DMS 273 treated with DMSO at 0.1 percent for 48 hours (cell line): Measurements from ENCODE around the gene DUSP2.
"Not testable (repeated sequence)": the region's sequence is repeated elsewhere in the genome, so short reads cannot be mapped to it uniquely, and the experiment has no call there.

ENCODE experiments used
- DNase-seq: peaks from one replicate; lab custom pipeline; 2025; lab: John Stamatoyannopoulos, UW

Gene DUSP2

GRCh38 chr2:96161898-96162297 is 16.7 kb upstream of the DUSP2 start:
- DNase-seq, result no peak

DNA sequence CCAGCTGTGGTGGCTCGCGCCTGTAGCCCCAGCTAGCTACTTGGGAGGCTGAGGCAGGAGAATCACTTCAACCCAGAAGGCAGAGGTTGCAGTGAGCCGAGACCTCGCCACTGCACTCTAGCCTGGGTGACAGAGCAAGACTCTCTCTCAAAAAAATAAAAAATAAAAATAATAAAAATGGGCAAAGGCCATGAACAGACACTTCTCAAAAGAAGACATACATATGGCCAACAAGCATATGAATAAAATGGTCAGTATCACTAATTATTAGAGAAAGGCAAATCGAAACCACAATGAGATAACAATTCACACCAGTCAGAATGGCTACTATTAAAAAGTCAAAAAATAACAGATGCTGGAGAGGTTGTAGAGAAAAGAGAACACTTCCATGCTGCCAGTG is 15.1 kb upstream of the DUSP2 start:
- DNase-seq, result not testable (repeated sequence)

DNA sequence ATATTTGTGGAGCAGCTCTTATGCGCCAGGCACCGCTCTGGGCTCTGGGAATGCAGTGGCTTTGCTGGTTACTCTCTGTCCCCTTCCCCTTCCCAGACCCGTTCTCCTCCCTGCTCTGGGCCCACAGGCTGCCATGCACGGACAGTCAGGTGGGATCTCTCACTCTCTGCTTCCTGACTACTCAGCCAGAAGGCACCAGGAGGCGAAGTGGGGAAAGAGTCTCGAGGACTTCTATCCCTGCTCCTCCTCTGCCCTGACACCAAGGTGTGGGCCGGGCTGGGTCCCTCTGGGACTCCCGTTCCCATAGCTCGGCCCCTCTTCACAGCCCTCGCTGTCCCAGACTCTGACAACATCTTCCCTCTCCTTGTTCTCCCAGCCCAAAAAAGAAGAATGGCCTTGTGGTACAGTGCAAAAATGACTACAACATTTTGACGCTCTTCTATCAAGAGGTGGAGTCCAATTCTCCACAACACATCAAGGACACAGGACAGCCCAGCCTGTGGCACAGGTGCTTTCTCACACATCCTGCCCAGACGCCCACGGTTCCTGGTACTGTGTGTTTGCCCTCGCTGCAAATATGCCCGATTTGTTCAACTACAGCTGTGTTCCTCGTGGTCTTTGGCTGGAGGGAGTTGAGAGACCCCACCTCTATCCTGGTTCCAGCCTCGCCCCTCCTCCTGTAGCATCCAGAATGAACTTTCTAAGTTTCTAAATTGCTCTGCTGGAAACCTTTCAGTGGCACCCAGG is 14.0 kb upstream of the DUSP2 start:
- DNase-seq, result no peak

GRCh38 chr2:96158554-96158940 is 13.3 kb upstream of the DUSP2 start:
- DNase-seq, result no peak

- no peak for DNase-seq
Measured at GRCh38 chr2:96157649-96158553, 12.7 kb upstream of the DUSP2 start.

- no peak for DNase-seq
Measured at GRCh38 chr2:96156926-96157648, 11.8 kb upstream of the DUSP2 start.

- DNase-seq, result no peak
Measured at GRCh38 chr2:96156011-96156820, 11.0 kb upstream of the DUSP2 start.

GRCh38 chr2:96154506-96155380 is 9.5 kb upstream of the DUSP2 start:
- no peak for DNase-seq

- DNase-seq, result no peak
Measured at GRCh38 chr2:96153991-96154431, 8.8 kb upstream of the DUSP2 start.

DNA sequence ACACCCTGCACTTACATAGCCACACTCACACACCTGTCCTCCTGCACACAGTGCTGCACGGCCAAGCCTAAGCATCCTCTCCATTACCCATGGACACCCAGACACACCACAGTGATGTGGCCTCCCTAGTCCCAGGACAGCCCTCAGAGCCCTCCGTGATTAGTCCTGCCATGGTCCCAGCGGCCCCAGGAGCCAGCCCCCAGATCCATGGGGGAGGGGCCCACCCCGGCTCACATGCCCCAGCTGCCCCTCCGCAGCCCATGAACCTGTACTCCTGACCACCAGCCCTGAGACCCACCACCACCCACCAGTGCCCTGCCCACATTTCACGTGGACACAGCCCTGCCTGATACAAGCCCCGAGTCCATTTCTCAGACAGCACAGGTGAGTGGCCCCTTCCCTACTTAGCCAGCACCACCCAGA is 8.1 kb upstream of the DUSP2 start:
- DNase-seq, result no peak

DNA sequence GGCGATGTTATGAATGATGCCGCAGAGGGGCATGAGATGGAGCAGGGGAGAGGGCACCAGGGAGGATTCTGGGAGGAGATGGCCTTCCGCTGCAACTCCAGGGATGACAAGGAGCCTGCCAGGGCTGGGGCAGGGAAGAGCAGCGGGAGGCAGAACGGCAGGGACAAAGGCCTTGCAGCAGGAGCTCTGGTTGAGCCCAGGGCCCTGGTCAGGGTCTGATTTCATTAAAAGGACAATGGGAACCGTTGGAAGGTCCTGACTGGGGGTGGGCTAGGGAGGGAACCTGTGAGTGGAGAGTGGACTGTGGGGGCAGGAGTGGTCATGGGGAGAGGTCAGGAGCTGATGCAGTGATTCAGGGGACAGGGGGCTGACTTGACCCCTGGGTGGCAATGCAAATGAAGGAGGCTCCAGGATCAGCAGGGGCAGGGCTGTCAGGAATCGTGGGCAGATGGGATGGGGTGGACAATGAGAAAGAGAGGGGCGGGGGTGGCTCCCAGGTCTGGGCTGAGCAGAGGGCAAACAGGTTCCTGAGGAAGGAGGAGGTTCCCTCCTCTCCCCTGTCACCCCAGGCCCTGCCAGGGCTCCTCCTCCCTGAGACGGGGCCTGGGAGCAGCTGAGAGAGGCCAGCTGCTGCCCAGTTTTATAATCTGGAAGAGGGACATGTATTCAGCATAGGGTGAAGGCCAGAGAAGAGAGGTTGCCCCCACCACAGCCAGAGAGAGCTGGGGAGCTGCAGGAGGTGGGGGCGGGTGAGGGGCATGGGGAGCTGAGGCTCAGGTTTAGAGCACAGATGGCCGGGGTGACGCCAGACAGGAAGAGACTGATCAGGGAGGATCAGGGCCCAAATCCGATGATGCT is 7.3 kb upstream of the DUSP2 start:
- DNase-seq, result peak; percentile 24

GRCh38 chr2:96151595-96152303 is 6.5 kb upstream of the DUSP2 start:
- no peak for DNase-seq

DNA sequence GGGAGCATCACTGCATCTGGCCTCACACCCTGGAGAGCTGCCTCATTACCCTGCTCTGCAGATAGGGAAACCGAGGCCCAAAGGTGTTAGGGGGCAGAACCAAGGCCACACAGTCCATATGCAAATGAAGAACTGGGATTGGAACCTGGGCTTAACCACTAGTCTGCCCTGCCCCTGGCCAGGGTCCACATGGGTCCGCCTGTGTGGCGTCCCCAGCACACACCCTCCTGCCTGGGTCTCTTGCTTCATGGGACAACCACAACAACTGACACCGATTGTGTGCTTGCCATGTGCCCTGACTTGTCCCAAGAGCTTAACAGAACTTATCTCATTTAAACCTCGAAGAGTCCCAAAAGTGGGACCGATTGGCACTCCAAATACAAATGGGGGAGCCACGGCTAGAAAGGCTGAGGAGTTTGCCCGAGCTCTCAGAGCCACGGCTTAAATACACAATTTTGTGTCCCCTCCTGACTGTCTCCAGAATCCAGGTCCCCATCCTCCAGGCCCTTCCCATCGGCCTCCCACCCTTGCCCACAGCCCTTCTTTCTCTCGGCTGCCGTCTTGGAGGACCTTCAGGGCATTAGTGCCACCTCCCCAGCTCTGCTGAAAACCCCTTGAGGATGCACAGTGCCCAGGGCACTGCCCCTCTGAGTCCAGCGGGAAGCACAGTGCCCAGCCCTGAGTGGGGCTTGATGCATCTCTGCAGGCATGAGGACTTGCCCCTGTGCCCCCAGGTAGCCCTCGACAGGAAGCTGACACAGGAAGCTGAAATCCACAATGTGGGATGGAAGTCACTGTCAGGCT is 5.8 kb upstream of the DUSP2 start:
- DNase-seq, result no peak

DNA sequence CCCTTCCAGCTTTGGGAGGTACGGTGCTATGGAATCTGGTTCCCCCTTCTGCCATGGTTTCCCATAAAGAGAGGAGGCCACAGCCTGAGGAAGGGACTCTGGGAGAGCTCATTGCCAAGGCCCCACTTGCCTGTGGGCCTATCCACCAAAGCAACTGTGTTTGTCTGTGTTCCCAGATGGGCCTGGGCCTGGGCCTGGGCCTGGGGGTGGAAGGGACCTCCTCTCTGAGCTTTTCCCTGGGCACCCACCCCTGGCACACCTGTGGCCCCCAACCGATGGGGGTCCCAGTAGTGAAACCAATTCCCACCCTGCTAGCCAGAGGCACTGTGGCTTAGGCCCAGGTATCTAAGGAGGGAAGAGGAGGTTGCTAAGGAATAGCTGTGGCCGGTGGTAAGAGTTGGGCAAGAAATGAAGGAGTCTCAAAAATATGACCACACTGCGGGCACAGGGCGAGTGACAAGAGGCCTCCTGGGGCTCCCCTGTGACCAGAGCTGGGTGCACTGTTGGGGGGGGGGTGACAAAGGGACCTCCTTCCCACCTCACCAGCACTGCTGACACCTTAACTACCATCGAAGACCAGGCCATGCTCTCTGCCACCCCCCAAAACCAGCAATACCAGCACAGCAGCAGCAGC is 4.9 kb upstream of the DUSP2 start:
- no peak for DNase-seq

GRCh38 chr2:96148410-96149217 is 3.4 kb upstream of the DUSP2 start:
- DNase-seq, result peak; percentile 89

DNA sequence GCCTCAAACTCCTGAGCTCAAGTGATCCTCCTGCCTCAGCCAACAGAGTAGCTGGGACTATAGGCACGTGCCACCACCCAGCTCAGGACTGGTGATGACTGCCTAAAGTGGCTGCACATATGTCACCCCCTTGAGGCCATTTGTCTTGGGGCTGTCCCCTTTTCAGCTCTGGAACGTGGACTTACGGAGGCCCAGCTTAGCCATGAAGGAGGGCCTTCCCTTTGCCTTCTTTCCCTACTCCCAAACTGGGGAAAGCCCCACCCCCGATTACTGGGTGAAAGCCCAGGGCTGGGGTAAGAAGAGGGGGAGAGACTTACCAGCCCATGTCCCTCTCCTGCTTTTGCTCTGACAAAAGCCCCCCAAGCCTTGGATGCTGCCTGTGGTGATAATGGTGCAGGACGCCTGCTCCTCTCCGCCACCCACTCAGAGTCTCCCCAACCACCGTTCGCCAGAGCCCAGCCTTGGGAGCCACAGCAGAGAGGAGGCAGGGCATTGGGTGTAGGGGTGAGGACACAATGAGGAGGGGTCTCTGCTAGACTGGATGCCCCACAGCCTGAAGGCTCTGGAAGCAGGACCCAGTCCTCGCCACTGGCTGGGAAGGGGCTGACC is 2.5 kb upstream of the DUSP2 start:
- DNase-seq, result no peak
